HuH-7.5 (cell line): ENCODE data around the gene ZNF519.
"Not testable (repeated sequence)": the region's sequence is repeated elsewhere in the genome, so short reads cannot be mapped to it uniquely, and the experiment has no call there.

ENCODE experiments used
- DNase-seq: peaks from one replicate; pipeline ENCODE4 v3.0.0; 2011; ENCODE audit warnings: low spot score

Gene ZNF519

GRCh38 chr18:14132271-14132700 lies at the start of gene ZNF519:
Gene ZNF519, minus strand, starts transcription at chr18:14132435. Its CDS starts 158 bp downstream, at chr18:14132277.
- DNase-seq: peak; percentile 84

GRCh38 chr18:14179306-14179705 lies 47.1 kb upstream of the ZNF519 start:
- DNase-seq: no peak

GRCh38 chr18:14178321-14179196 lies 46.3 kb upstream of the ZNF519 start:
- peak; percentile 55 for DNase-seq

- not testable (repeated sequence) for DNase-seq
Measured at GRCh38 chr18:14177540-14178320, 45.5 kb upstream of the ZNF519 start.

- not testable (repeated sequence) for DNase-seq
Measured at GRCh38 chr18:14175404-14175803, 43.2 kb upstream of the ZNF519 start.

- no peak for DNase-seq
Measured at GRCh38 chr18:14174706-14175085, 42.5 kb upstream of the ZNF519 start.

GRCh38 chr18:14174002-14174705 lies 41.9 kb upstream of the ZNF519 start:
- DNase-seq: not testable (repeated sequence)

- DNase-seq: not testable (repeated sequence)
Measured at GRCh38 chr18:14173116-14173951, 41.1 kb upstream of the ZNF519 start.

- not testable (repeated sequence) for DNase-seq
Measured at GRCh38 chr18:14172142-14173115, 40.2 kb upstream of the ZNF519 start.

GRCh38 chr18:14171301-14172141 lies 39.3 kb upstream of the ZNF519 start:
- not testable (repeated sequence) for DNase-seq

GRCh38 chr18:14170367-14171036 lies 38.3 kb upstream of the ZNF519 start:
- not testable (repeated sequence) for DNase-seq

- DNase-seq: not testable (repeated sequence)
Measured at GRCh38 chr18:14162915-14163314, 30.7 kb upstream of the ZNF519 start.

- DNase-seq: not testable (repeated sequence)
Measured at GRCh38 chr18:14151564-14152113, 19.4 kb upstream of the ZNF519 start.

GRCh38 chr18:14150766-14151165 lies 18.5 kb upstream of the ZNF519 start:
- DNase-seq: not testable (repeated sequence)

GRCh38 chr18:14149916-14150420 lies 17.7 kb upstream of the ZNF519 start:
- not testable (repeated sequence) for DNase-seq

GRCh38 chr18:14149121-14149850 lies 17.1 kb upstream of the ZNF519 start:
- not testable (repeated sequence) for DNase-seq
